ES-I3 (cell line): Measurements from ENCODE around the gene BMPR1A.
"Not testable (repeated sequence)": the region's sequence is repeated elsewhere in the genome, so short reads cannot be mapped to it uniquely, and the experiment has no call there.

Experiments
- H3K36me3 ChIP-seq: 2 replicates; pipeline ENCODE4 v1.6.1; 2013; ENCODE audit warnings: mild to moderate bottlenecking, low read length, control low read depth, moderate library complexity; ENCODE audit not compliant: insufficient read depth
- H3K4me1 ChIP-seq: 2 replicates; pipeline ENCODE4 v1.6.1; 2013; ENCODE audit warnings: mild to moderate bottlenecking, control low read depth, low read length; ENCODE audit not compliant: insufficient read depth
- H3K9ac ChIP-seq: 2 replicates; pipeline ENCODE4 v1.6.1; 2013; ENCODE audit warnings: low read depth, mild to moderate bottlenecking, low read length, moderate library complexity
- H3K9me3 ChIP-seq: 2 replicates; pipeline ENCODE4 v1.6.1; 2013; ENCODE audit warnings: mild to moderate bottlenecking, low read length, moderate library complexity; ENCODE audit not compliant: control insufficient read depth, insufficient read depth

The BMPR1A gene

GRCh38 chr10:86899670-86900276 is 143.4 kb downstream of the BMPR1A start:
- peaks cover 10% of the 10 kb centered on the region for H3K4me1 ChIP-seq
- H3K9ac ChIP-seq, result no peak overlapping the region
- H3K36me3 ChIP-seq, result peaks cover 27% of the 10 kb centered on the region
- peaks cover 2% of the 10 kb centered on the region; the same call in 1 of the 2 replicates for H3K9me3 ChIP-seq

GRCh38 chr10:86900955-86901354 is 144.5 kb downstream of the BMPR1A start:
- Histone ChIP-seq H3K9ac (no peak overlapping the region), H3K36me3 (peaks cover 35% of the 10 kb centered on the region), H3K9me3 (peaks cover 2% of the 10 kb centered on the region; the same call in 1 of the 2 replicates), H3K4me1 (peaks cover 10% of the 10 kb centered on the region)

GRCh38 chr10:86904600-86904999 is 148.2 kb downstream of the BMPR1A start:
- no peaks in the 10 kb centered on the region for H3K4me1 ChIP-seq
- peaks cover 48% of the 10 kb centered on the region for H3K36me3 ChIP-seq
- H3K9me3 ChIP-seq, result peaks cover 2% of the 10 kb centered on the region; the same call in 1 of the 2 replicates
- no peak overlapping the region for H3K9ac ChIP-seq

GRCh38 chr10:86905429-86905828 is 149.0 kb downstream of the BMPR1A start:
- H3K4me1 ChIP-seq, result no peaks in the 10 kb centered on the region
- H3K9me3 ChIP-seq, result peaks cover 2% of the 10 kb centered on the region; the same call in 1 of the 2 replicates
- H3K36me3 ChIP-seq, result peaks cover 46% of the 10 kb centered on the region

GRCh38 chr10:86914734-86915133 is 158.3 kb downstream of the BMPR1A start:
- H3K4me1 ChIP-seq, result no peaks in the 10 kb centered on the region
- H3K9me3 ChIP-seq, result no peaks in the 10 kb centered on the region
- H3K36me3 ChIP-seq, result peaks cover 20% of the 10 kb centered on the region
- H3K9ac ChIP-seq, result no peak overlapping the region

More at GRCh38 chr10:86905429-86905828, 149.0 kb downstream of the BMPR1A start:
- H3K9ac ChIP-seq, result no peak overlapping the region

- Histone ChIP-seq H3K9me3 (no peaks in the 10 kb centered on the region), H3K36me3 (peaks cover 35% of the 10 kb centered on the region), H3K4me1 (no peaks in the 10 kb centered on the region), H3K9ac (no peak overlapping the region)
These were observed 161.6 kb downstream of the BMPR1A start for GRCh38 chr10:86918022-86918471.

GRCh38 chr10:86922553-86922961 is 166.1 kb downstream of the BMPR1A start:
- H3K4me1 ChIP-seq, result no peaks in the 10 kb centered on the region
- H3K9me3 ChIP-seq, result no peaks in the 10 kb centered on the region
- peaks cover 31% of the 10 kb centered on the region for H3K36me3 ChIP-seq
- no peak overlapping the region for H3K9ac ChIP-seq

- Histone ChIP-seq H3K36me3 (peaks cover 12% of the 10 kb centered on the region), H3K4me1 (no peaks in the 10 kb centered on the region; the same call in 1 of the 2 replicates), H3K9me3 (no peaks in the 10 kb centered on the region), H3K9ac (no peak overlapping the region)
These were observed 173.3 kb downstream of the BMPR1A start for GRCh38 chr10:86929468-86930380.

- no peak overlapping the region for H3K9ac ChIP-seq
- no peaks in the 10 kb centered on the region for H3K9me3 ChIP-seq
- peaks cover 12% of the 10 kb centered on the region for H3K36me3 ChIP-seq
- H3K4me1 ChIP-seq, result no peaks in the 10 kb centered on the region; the same call in 1 of the 2 replicates
These were observed 175.5 kb downstream of the BMPR1A start for GRCh38 chr10:86931872-86932271.

GRCh38 chr10:86932674-86933073 is 176.3 kb downstream of the BMPR1A start:
- H3K4me1 ChIP-seq, result no peaks in the 10 kb centered on the region; the same call in 1 of the 2 replicates
- H3K9ac ChIP-seq, result no peak overlapping the region
- peaks cover 12% of the 10 kb centered on the region for H3K36me3 ChIP-seq
- no peaks in the 10 kb centered on the region for H3K9me3 ChIP-seq

- H3K36me3 ChIP-seq, H3K4me1 ChIP-seq, H3K9me3 ChIP-seq, H3K9ac ChIP-seq: not testable (repeated sequence)
These were observed 177.8 kb downstream of the BMPR1A start for GRCh38 chr10:86934162-86934711.

- no peaks in the 10 kb centered on the region; the same call in 1 of the 2 replicates for H3K4me1 ChIP-seq
- no peaks in the 10 kb centered on the region for H3K9me3 ChIP-seq
- H3K9ac ChIP-seq, result no peak overlapping the region
- H3K36me3 ChIP-seq, result no peaks in the 10 kb centered on the region
These were observed 180.5 kb downstream of the BMPR1A start for GRCh38 chr10:86936661-86937501.

- no peaks in the 10 kb centered on the region for H3K9me3 ChIP-seq
- no peak overlapping the region for H3K9ac ChIP-seq
- H3K4me1 ChIP-seq, result no peaks in the 10 kb centered on the region; the same call in 1 of the 2 replicates
- no peaks in the 10 kb centered on the region for H3K36me3 ChIP-seq
These were observed 181.2 kb downstream of the BMPR1A start for GRCh38 chr10:86937502-86938154.
